Mucosa of rectum (tissue), 2 donors: ENCODE results near the gene GOLT1A.

Experiments
- H3K27ac ChIP-seq, 2 donors: one replicate each; pipeline ENCODE4 v1.7.0; 2013; ENCODE audit warnings: inconsistent platforms in 2 of 2, low read depth in 2 of 2, low read length in 2 of 2
- H3K27me3 ChIP-seq, 2 donors: one replicate each; pipeline ENCODE4 v1.7.0; 2013; ENCODE audit warnings: low read length in 2 of 2; ENCODE audit not compliant: control insufficient read depth in 2 of 2, insufficient read depth in 2 of 2
- H3K36me3 ChIP-seq, 2 donors: one replicate each; pipeline ENCODE4 v1.7.0; 2013; ENCODE audit warnings: low read length in 2 of 2; ENCODE audit not compliant: control insufficient read depth in 2 of 2, insufficient read depth in 2 of 2
- H3K4me1 ChIP-seq, 2 donors: one replicate each; pipeline ENCODE4 v1.7.0; 2013; ENCODE audit warnings: low read length in 2 of 2, mild to moderate bottlenecking in 1 of 2; ENCODE audit not compliant: control insufficient read depth in 2 of 2, insufficient read depth in 2 of 2
- H3K4me3 ChIP-seq, 2 donors: one replicate each; pipeline ENCODE4 v1.7.0; 2013; ENCODE audit warnings: low read length in 2 of 2
- H3K9ac ChIP-seq, 2 donors: one replicate each; pipeline ENCODE4 v1.7.0; 2013; ENCODE audit warnings: low read length in 2 of 2, low read depth in 1 of 2, mild to moderate bottlenecking in 1 of 2
- H3K9me3 ChIP-seq, 2 donors: one replicate each; pipeline ENCODE4 v1.7.0; 2013; ENCODE audit warnings: low read length in 2 of 2; ENCODE audit not compliant: control insufficient read depth in 2 of 2
- donor health status: healthy.
- donor health status: Normal muscosa, but diverticular disease.

GOLT1A gene

GRCh38 chr1:204166219-204166618, 47.6 kb downstream of the GOLT1A start, which contains the start of gene REN:
REN (minus strand) TSS chr1:204166337; CDS start chr1:204166293, 44 bp downstream.
- Histone ChIP-seq H3K27ac (no peak within 1 kb of the TSS), H3K4me3 (no peak within 1 kb of the TSS), H3K9ac (no peak within 1 kb of the TSS), H3K4me1 (peaks cover 0 to 4% of the 10 kb centered on the region in 2 donors), H3K36me3 (no peaks in the 10 kb centered on the region), H3K27me3 (no peaks in the 10 kb centered on the region), H3K9me3 (peaks cover 5 to 11% of the 10 kb centered on the region in 2 donors)

GRCh38 chr1:204162494-204163074, 51.2 kb downstream of the GOLT1A start:
- H3K9me3 ChIP-seq = no peaks in the 10 kb centered on the region
- no peaks in the 10 kb centered on the region for H3K36me3 ChIP-seq
- H3K9ac ChIP-seq = no peak overlapping the region
- H3K4me1 ChIP-seq = peaks cover 0 to 4% of the 10 kb centered on the region in 2 donors
- H3K27ac ChIP-seq = no peak overlapping the region
- peaks cover 0 to 6% of the 10 kb centered on the region in 2 donors for H3K27me3 ChIP-seq
- H3K4me3 ChIP-seq = no peak overlapping the region

DNA sequence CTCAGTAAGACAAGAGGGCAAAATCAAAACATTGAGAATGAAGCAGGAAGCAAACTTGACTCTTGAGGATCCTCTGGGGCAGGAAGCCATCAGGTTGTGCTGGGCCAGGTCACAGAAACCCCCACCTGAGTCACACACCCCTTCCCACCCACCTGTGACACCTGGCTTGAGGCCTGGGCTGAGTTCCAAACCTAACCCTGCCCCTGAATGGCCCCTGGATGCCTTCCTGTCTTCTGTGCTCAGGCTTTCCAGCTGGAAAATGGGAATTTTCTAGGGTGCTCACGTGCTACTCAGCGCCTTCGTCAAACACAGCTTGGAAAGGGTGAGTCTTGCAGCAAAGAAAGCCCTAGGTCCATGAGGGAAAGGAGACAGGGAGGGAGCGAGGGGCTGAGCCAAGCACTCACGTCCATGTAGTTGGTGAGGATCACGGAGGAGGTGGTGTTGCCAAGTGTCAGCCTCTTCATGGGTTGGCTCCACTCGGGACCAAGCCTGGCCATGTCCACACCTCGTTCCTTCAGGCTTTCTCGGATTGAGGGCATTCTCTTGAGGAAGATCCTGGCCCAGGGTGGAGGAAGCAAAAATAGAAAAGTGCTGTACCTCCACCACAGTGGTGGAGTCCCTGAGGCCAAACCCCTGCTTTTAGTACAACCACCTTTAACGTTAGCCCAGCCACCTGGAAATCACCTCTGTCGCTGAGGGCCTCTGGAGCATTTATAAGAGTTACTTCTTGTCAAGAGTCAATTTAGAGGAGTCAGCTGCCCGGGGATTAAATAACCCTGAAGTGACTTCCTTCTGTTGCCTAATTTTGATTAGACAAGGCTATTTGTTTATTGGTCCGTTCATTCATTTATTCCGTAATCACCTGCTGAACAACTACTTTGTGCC, 51.9 kb downstream of the GOLT1A start:
- Histone ChIP-seq H3K27ac (no peak overlapping the region), H3K4me3 (no peak overlapping the region), H3K9me3 (no peaks in the 10 kb centered on the region), H3K27me3 (peaks cover 0 to 6% of the 10 kb centered on the region in 2 donors), H3K36me3 (no peaks in the 10 kb centered on the region), H3K4me1 (peaks cover 0 to 4% of the 10 kb centered on the region in 2 donors), H3K9ac (no peak overlapping the region)

- Histone ChIP-seq H3K4me3 (no peak overlapping the region), H3K27me3 (peaks cover under 1 to 6% of the 10 kb centered on the region in 2 donors), H3K36me3 (no peaks in the 10 kb centered on the region), H3K4me1 (peaks cover 0 to 4% of the 10 kb centered on the region in 2 donors), H3K9me3 (no peaks in the 10 kb centered on the region), H3K27ac (no peak overlapping the region), H3K9ac (no peak overlapping the region)
These were observed 55.8 kb downstream of the GOLT1A start for GRCh38 chr1:204157962-204158361.

- Histone ChIP-seq H3K27me3 (peaks cover 7 to 15% of the 10 kb centered on the region in 2 donors), H3K27ac (no peak overlapping the region), H3K9me3 (no peaks in the 10 kb centered on the region), H3K4me1 (peaks cover 0 to 8% of the 10 kb centered on the region in 2 donors), H3K9ac (no peak overlapping the region), H3K36me3 (no peaks in the 10 kb centered on the region), H3K4me3 (no peak overlapping the region)
These were observed 57.9 kb downstream of the GOLT1A start for GRCh38 chr1:204155881-204156280.

DNA sequence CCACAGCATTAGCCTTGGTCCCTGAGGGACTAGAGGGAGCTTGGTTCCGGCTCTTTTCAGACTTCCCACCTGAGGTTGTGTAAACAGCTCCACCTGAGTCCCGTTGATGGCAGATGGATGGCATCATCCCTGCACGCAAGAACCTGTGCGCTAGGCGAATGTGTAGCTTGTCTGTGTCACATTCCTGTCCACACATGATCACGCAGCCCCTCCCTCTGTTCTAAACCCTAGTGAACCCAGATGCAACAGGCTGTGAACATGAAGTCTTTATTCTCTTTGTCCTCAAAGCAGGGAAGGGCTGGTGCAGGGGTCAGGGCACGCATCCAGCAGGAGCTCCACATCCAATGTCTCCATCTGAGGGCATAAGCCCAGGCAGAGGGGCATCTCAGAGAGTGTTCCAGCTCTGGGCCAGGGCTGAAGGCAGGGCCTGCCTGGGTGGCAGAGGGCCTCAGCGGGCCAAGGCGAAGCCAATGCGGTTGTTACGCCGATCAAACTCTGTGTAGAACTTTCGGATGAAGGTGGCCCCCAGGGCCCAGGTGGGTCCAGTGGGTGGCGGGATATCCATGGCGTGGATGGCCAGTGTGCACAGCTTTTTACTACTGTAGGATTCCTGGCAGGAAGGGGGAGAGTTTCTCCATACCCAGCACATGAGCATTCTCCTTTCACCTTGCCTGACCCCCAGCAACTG, 59.1 kb downstream of the GOLT1A start:
- H3K27me3 ChIP-seq = peaks cover 7 to 14% of the 10 kb centered on the region in 2 donors
- no peaks in the 10 kb centered on the region for H3K9me3 ChIP-seq
- no peak overlapping the region for H3K4me3 ChIP-seq
- no peak overlapping the region for H3K27ac ChIP-seq
- no peaks in the 10 kb centered on the region for H3K36me3 ChIP-seq
- peaks cover 0 to 8% of the 10 kb centered on the region in 2 donors for H3K4me1 ChIP-seq
- H3K9ac ChIP-seq = no peak overlapping the region

GRCh38 chr1:204153667-204154066, 60.1 kb downstream of the GOLT1A start:
- Histone ChIP-seq H3K4me3 (no peak overlapping the region), H3K27me3 (peaks cover 7 to 14% of the 10 kb centered on the region in 2 donors)

DNA sequence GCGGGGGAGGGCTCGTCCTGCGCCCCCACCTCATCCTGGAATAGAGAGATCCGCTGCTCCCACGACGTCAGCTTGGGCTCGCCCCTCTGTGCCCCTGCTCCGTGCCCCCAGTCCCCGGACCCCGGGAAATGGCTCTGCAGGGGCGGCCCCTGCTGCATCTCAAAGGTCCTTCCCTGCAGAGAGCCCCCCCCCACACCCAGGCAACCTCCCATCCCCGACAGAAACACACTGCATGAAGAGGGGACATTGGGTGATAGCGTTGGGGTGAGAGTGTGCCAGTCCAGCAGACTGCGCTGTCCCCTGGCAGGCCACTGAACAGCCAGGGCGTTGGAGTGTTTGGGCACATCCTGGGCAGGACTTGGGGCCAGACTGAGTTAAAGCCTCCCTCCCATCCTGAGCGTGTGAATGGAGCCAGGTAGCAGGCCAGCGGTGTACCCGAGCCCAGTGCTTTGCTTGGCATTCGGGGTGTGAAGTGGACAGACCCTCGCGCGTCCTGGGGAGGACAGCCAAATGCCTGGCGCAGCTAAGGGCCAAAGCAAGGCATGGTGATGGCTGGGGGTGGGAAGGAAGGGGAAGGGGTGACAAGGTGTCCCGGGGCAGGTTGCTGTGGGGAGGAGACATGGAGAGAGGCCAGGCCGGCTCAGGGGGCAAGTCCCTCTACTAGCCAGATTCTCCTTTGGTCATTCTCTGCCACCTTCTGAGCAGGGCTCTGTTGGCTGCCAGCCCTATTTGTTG, 61.3 kb downstream of the GOLT1A start:
- no peaks in the 10 kb centered on the region for H3K9me3 ChIP-seq
- peaks cover 7 to 14% of the 10 kb centered on the region in 2 donors for H3K27me3 ChIP-seq
- H3K36me3 ChIP-seq = no peaks in the 10 kb centered on the region
- peak overlapping the region; percentile 26 to 49 for H3K4me3 ChIP-seq
- no peak overlapping the region for H3K27ac ChIP-seq
- peaks cover 0 to 8% of the 10 kb centered on the region in 2 donors for H3K4me1 ChIP-seq
- H3K9ac ChIP-seq = peak overlapping the region in 1 of 2 donors; percentile 56

More at GRCh38 chr1:204153667-204154066, 60.1 kb downstream of the GOLT1A start:
- Histone ChIP-seq H3K9ac (no peak overlapping the region), H3K36me3 (no peaks in the 10 kb centered on the region), H3K4me1 (peaks cover 0 to 8% of the 10 kb centered on the region in 2 donors), H3K27ac (no peak overlapping the region), H3K9me3 (no peaks in the 10 kb centered on the region)

GRCh38 chr1:204151552-204152309, 62.1 kb downstream of the GOLT1A start, which contains the start of gene ETNK2:
ETNK2 (minus strand) TSS chr1:204152044; CDS start chr1:204151852, 192 bp downstream.
- Histone ChIP-seq H3K27ac (peak within 1 kb of the TSS; percentile 32 to 34), H3K4me1 (peaks cover 0 to 8% of the 10 kb centered on the region in 2 donors), H3K27me3 (peaks cover 7 to 14% of the 10 kb centered on the region in 2 donors), H3K36me3 (no peaks in the 10 kb centered on the region), H3K4me3 (peak within 1 kb of the TSS; percentile 49 to 52), H3K9me3 (no peaks in the 10 kb centered on the region), H3K9ac (peak within 1 kb of the TSS in 1 of 2 donors; percentile 56)
